Bronchial epithelial cell (primary cell): ENCODE measurements around the gene TNFRSF12A. TPM values are rescaled to one million over a fixed set of nuclear protein-coding genes. Genes with fewer than 3 reads are reported as not detected.
"Not testable (repeated sequence)": the region's sequence is repeated elsewhere in the genome, so short reads cannot be mapped to it uniquely, and the experiment has no call there.

Source experiments
- DNase-seq: peaks from one replicate; pipeline ENCODE4 v3.0.0-alpha.2; 2010; ENCODE audit warnings: low read depth
- FAIRE-seq: peaks from 2 replicates; lab custom pipeline; 2011; peaks lifted over from hg19 to GRCh38; lab: Jason Lieb, UNC
- H3K27me3 ChIP-seq: 2 replicates; pipeline ENCODE4 v1.5.1; 2011; ENCODE audit warnings: low read length; ENCODE audit not compliant: control insufficient read depth, insufficient read depth
- H3K36me3 ChIP-seq: 2 replicates; pipeline ENCODE4 v1.5.1; 2011; ENCODE audit warnings: low read length; ENCODE audit not compliant: control insufficient read depth, insufficient read depth
- H3K4me3 ChIP-seq: 2 replicates; pipeline ENCODE4 v1.5.1; 2011; ENCODE audit warnings: mild to moderate bottlenecking, low read depth, low read length, control low read depth
- CTCF ChIP-seq: IDR thresholded peaks from 2 replicates; pipeline ENCODE4 v1.5.1; 2011; ENCODE audit warnings: mild to moderate bottlenecking, moderate library complexity, low read length, control low read depth, inconsistent platforms; ENCODE audit not compliant: insufficient read depth, severe bottlenecking
- total RNA-seq: library from RNA; depleted of rRNA; stranded (reverse); fragments of >200 nt; gene quantifications from 2 replicates; pipeline ENCODE4 v1.2.1, GENCODE V29; 2014

TNFRSF12A gene
- total RNA-seq, 1 donor from 2014 or later: 686 TPM

GRCh38 chr16:3049921-3050481 is 29.8 kb downstream of the TNFRSF12A start:
- FAIRE-seq: no peak
- H3K36me3 ChIP-seq: no peaks in the 10 kb centered on the region
- H3K27me3 ChIP-seq: peaks cover 10% of the 10 kb centered on the region

GRCh38 chr16:3050487-3050886 is 30.3 kb downstream of the TNFRSF12A start:
- Histone ChIP-seq H3K4me3 (no peak overlapping the region), H3K36me3 (no peaks in the 10 kb centered on the region), H3K27me3 (peaks cover 8% of the 10 kb centered on the region)
- no peak for FAIRE-seq
- no peak for DNase-seq
- TF ChIP-seq CTCF: no peak

More at GRCh38 chr16:3049921-3050481, 29.8 kb downstream of the TNFRSF12A start:
- DNase-seq: no peak
- TF ChIP-seq CTCF: no peak
- H3K4me3 ChIP-seq: no peak overlapping the region

GRCh38 chr16:3051009-3051408 is 30.8 kb downstream of the TNFRSF12A start:
- H3K27me3 ChIP-seq: peaks cover 8% of the 10 kb centered on the region
- FAIRE-seq: no peak
- no peaks in the 10 kb centered on the region for H3K36me3 ChIP-seq
- no peak overlapping the region for H3K4me3 ChIP-seq
- no peak for DNase-seq
- TF ChIP-seq CTCF: no peak

- DNase-seq (no peak), FAIRE-seq (no peak)
- no peaks in the 10 kb centered on the region for H3K36me3 ChIP-seq
- peaks cover 8% of the 10 kb centered on the region for H3K27me3 ChIP-seq
- no peak overlapping the region for H3K4me3 ChIP-seq
- TF ChIP-seq CTCF: no peak
Measured at GRCh38 chr16:3051494-3051893, 31.3 kb downstream of the TNFRSF12A start.

- not testable (repeated sequence) for DNase-seq, H3K4me3 ChIP-seq, H3K36me3 ChIP-seq, H3K27me3 ChIP-seq
- FAIRE-seq: peak; percentile 66
Measured at GRCh38 chr16:3052571-3053329, 32.6 kb downstream of the TNFRSF12A start.

- FAIRE-seq: peak; percentile 86
- H3K4me3 ChIP-seq, H3K36me3 ChIP-seq, H3K27me3 ChIP-seq, DNase-seq: not testable (repeated sequence)
Measured at GRCh38 chr16:3053330-3053710, 33.2 kb downstream of the TNFRSF12A start.
